SK-N-SH (cell line): ENCODE data around the gene RADIL. TPM values are rescaled to one million over a fixed set of nuclear protein-coding genes. Genes with fewer than 3 reads are reported as not detected.

Experiments
- CTCF ChIA-PET: fragments of 300-600, 350-600 bp; formaldehyde crosslinking; extraction: SDS; loops from one replicate; lab custom pipeline; 2021; lab: Yijun Ruan, JAX
- POLR2A ChIA-PET: fragments of 350-600 bp; sonication (Branson Sonifier 250); formaldehyde crosslinking; extraction: SDS; loops from one replicate; lab custom pipeline; 2020; ENCODE audit warnings: antibody characterized with exemption, inconsistent platforms; lab: Yijun Ruan, JAX
- DNase-seq: peaks from one replicate; pipeline ENCODE4 v3.0.0; 2012
- H2AFZ ChIP-seq: fragments of 200-600 bp; sonication (generic); 2 replicates; pipeline ENCODE4 v1.8.1; 2016; ENCODE audit warnings: antibody characterized with exemption, mild to moderate bottlenecking, low read depth
- H3F3A ChIP-seq: fragments of 200-600 bp; sonication (generic); replicated peaks from 2 replicates; pipeline ENCODE3; 2016; ENCODE audit warnings: antibody characterized with exemption, mild to moderate bottlenecking; ENCODE audit not compliant: insufficient read depth
- H3K27ac ChIP-seq, 2 experiments: fragments of 200-500 bp in 1 of 2; fragments of 200-600 bp in 1 of 2; sonication (Bioruptor generic) in 1 of 2; sonication (generic), shearing (Covaris generic) in 1 of 2; 2 replicates each; pipeline versions ENCODE4 v1.5.1 to v1.6.1; 2014 to 2016; ENCODE audit warnings: low read depth in 2 of 2, inconsistent platforms in 1 of 2, low read length in 1 of 2, mild to moderate bottlenecking in 1 of 2, mixed read lengths in 1 of 2
- H3K27me3 ChIP-seq: fragments of 200-600 bp; sonication (generic), shearing (Covaris generic); 2 replicates; pipeline ENCODE4 v1.6.1; 2016; ENCODE audit warnings: mixed run types; ENCODE audit not compliant: insufficient read depth
- H3K36me3 ChIP-seq, 2 experiments: fragments of 200-500 bp in 1 of 2; fragments of 200-600 bp in 1 of 2; sonication (Bioruptor generic) in 1 of 2; sonication (generic) in 1 of 2; replicated peaks in 1 of 2; 2 replicates each; pipeline versions ENCODE3 to v1.5.1; 2014 to 2016; ENCODE audit warnings: low read length in 1 of 2, mild to moderate bottlenecking in 1 of 2; ENCODE audit not compliant: insufficient read depth in 2 of 2, control insufficient read depth in 1 of 2
- H3K4me1 ChIP-seq, 2 experiments: fragments of 200-500 bp in 1 of 2; fragments of 200-600 bp in 1 of 2; sonication (Bioruptor generic) in 1 of 2; sonication (generic), shearing (Covaris generic) in 1 of 2; 2 replicates each; pipeline versions ENCODE4 v1.5.1 to v1.6.1; 2014 to 2016; ENCODE audit warnings: low read depth in 1 of 2, low read length in 1 of 2, mixed run types in 1 of 2; ENCODE audit not compliant: insufficient read depth in 2 of 2, control insufficient read depth in 1 of 2
- H3K4me2 ChIP-seq: fragments of 200-600 bp; sonication (generic), shearing (Covaris generic); 2 replicates; pipeline ENCODE4 v1.6.1; 2017; ENCODE audit warnings: mixed run types
- H3K4me3 ChIP-seq, 2 experiments: fragments of 200-500 bp in 1 of 2; fragments of 200-600 bp in 1 of 2; sonication (Bioruptor generic) in 1 of 2; sonication (generic), shearing (Covaris generic) in 1 of 2; 2 replicates each; pipeline versions ENCODE4 v1.5.1 to v1.8.1; 2014 to 2016; ENCODE audit warnings: low read depth in 2 of 2, inconsistent platforms in 1 of 2, low read length in 1 of 2, mild to moderate bottlenecking in 1 of 2, mixed read lengths in 1 of 2, moderate library complexity in 1 of 2
- H3K79me2 ChIP-seq: fragments of 200-600 bp; sonication (generic); 2 replicates; pipeline ENCODE4 v1.8.1; 2017; ENCODE audit warnings: mild to moderate bottlenecking; ENCODE audit not compliant: insufficient read depth
- H3K9ac ChIP-seq: fragments of 200-600 bp; sonication (generic); 2 replicates; pipeline ENCODE4 v1.6.1; 2017; ENCODE audit warnings: mixed run types
- H3K9me2 ChIP-seq: fragments of 200-600 bp; sonication (generic); 2 replicates; pipeline ENCODE4 v1.6.1; 2017; ENCODE audit warnings: mixed run types
- H3K9me3 ChIP-seq: fragments of 200-600 bp; sonication (generic); 2 replicates; pipeline ENCODE4 v1.6.1; 2017; ENCODE audit warnings: mixed run types, mild to moderate bottlenecking, moderate library complexity
- H4K20me1 ChIP-seq: fragments of 200-600 bp; sonication (generic); 2 replicates; pipeline ENCODE4 v1.6.1; 2017; ENCODE audit warnings: mild to moderate bottlenecking, mixed run types; ENCODE audit not compliant: insufficient read depth
- ELF1 ChIP-seq: IDR thresholded peaks from 2 replicates; pipeline ENCODE4 v1.4.0; 2012
- FOSL2 ChIP-seq: IDR thresholded peaks from 2 replicates; pipeline ENCODE4 v1.4.0; 2012; ENCODE audit warnings: low read depth, mild to moderate bottlenecking, moderate library complexity, borderline replicate concordance
- FOXJ3 ChIP-seq: sonication (generic); formaldehyde crosslinking; IDR thresholded peaks from 2 replicates; pipeline ENCODE4 v1.5.1; 2020; ENCODE audit warnings: mild to moderate bottlenecking, missing genetic modification reagents
- FOXM1 ChIP-seq: IDR thresholded peaks from 2 replicates; pipeline ENCODE4 v1.4.0; 2012; ENCODE audit warnings: low read depth, mild to moderate bottlenecking
- GATA2 ChIP-seq: sonication (generic); formaldehyde crosslinking; IDR thresholded peaks from 2 replicates; pipeline ENCODE4 v1.5.0; 2020; ENCODE audit warnings: mild to moderate bottlenecking, missing genetic modification reagents
- MAX ChIP-seq: IDR thresholded peaks from 2 replicates; pipeline ENCODE4 v1.4.0; 2012; ENCODE audit warnings: low read depth
- MEF2A ChIP-seq: IDR thresholded peaks from 2 replicates; pipeline ENCODE4 v1.4.0; 2012; ENCODE audit warnings: low read depth, borderline replicate concordance
- NRF1 ChIP-seq: IDR thresholded peaks from 2 replicates; pipeline ENCODE4 v1.6.1; 2012; ENCODE audit warnings: low read depth, mild to moderate bottlenecking, low read length
- RAD21 ChIP-seq: IDR thresholded peaks from 2 replicates; pipeline ENCODE4 v1.6.1; 2012; ENCODE audit warnings: mild to moderate bottlenecking, low read length
- RCOR1 ChIP-seq: fragments of 150-350 bp; IDR thresholded peaks from 2 replicates; pipeline ENCODE4 v1.6.1; 2017; ENCODE audit warnings: antibody characterized with exemption, low read length
- RFX5 ChIP-seq: IDR thresholded peaks from 2 replicates; pipeline ENCODE4 v1.6.1; 2012; ENCODE audit warnings: mild to moderate bottlenecking, improper control_type of control experiment, low read length
- RXRA ChIP-seq: IDR thresholded peaks from 2 replicates; pipeline ENCODE4 v1.4.0; 2012; ENCODE audit warnings: low read depth, mild to moderate bottlenecking, borderline replicate concordance
- SIN3A ChIP-seq: IDR thresholded peaks from 2 replicates; pipeline ENCODE4 v1.6.1; 2012; ENCODE audit warnings: low read depth, mild to moderate bottlenecking, low read length, moderate library complexity, borderline replicate concordance
- WGBS: methylation state at CpG from one replicate; pipeline ENCODE4 v1.1.6; 2017; ENCODE audit warnings: low lambda C conversion rate; 5-methylcytosine and 5-hydroxymethylcytosine counted together
- polyA plus RNA-seq, 3 experiments: library from polyadenylated mRNA; depleted of rRNA; stranded (reverse); fragments of >200 nt; gene quantifications; 2 replicates each; pipeline ENCODE4 v1.2.3, GENCODE V29; 2012
- TF ChIP-seq, protein P1 (sequence below): IDR thresholded peaks from 2 replicates; pipeline ENCODE4; 2012
- TF ChIP-seq, protein P2 (sequence below): fragments of 150-350 bp; IDR thresholded peaks from 2 replicates; pipeline ENCODE4 v1.6.1; 2017; ENCODE audit warnings: antibody characterized with exemption, low read length, low read depth, borderline replicate concordance

RADIL gene
- polyA plus RNA-seq, 1 of the 3 experiments (the other 2 are of a cell fraction), result 4.3 TPM

DNA sequence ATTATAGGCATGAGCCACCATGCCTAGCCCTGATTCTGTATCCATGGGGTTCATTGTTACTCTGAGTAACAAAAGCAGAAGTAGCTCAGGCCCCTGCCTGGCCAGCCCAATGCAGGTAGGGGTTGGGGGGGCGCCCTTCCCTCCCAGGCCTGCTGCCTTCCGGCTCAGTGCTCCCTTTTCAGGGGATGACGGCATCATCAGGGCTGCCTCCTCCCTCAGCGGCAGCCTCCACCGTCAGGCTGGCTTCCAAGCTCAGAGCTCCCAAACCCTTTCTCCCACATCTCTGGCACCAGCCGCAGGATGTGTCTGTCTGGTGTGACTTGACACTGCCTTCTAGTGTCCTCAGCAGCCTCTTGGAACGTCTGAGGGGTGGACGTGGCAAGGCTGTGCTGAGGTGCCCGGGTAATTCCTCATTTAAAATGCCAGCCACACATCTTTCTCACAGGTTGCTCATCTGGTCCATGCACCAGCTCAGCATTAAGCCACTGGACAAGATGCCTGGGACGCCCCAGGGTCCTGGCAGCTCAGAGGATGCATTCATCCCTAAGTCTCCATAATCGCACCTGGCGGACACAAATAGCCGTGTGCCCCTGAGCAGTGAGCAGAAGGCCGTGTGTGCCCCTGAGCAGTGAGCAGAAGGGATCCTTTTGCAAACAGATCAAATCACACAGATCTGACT, 59.9 kb downstream of the RADIL start:
- POLR2A ChIA-PET, result interaction anchor here (1.1 kb wide), 1 partner anchor 10 kb away, joined by 3 read pairs; no protein-coding TSS in a partner anchor
- H3F3A ChIP-seq, result no peaks in the 10 kb centered on the region
- CTCF ChIA-PET, result interaction anchor here (1.1 to 2.4 kb wide), 5 partner anchors 22 to 263 kb away, joined by 3 to 13 read pairs (median 5); partner anchors contain the start of gene RADIL

DNA sequence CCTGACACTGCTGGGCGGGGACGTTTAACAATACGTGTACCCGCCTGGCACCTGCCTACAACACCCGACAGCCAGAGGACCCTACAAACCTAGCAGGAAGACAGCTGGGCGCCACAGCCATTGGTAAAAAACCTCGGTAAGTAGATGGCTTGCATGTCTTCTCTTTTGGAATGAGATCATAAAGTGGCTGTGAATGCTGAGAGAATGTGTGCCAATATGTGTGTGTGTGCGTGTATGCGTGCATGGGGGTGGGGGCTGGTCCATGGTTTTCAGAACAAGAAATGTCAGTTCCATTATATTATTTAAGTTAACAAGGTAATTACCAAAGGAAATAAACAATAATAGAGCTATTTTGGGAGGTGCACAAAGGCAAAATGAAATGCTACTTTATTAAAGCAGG, 60.8 kb downstream of the RADIL start:
- 89% methylated on average over 9 of the region's 9 CpGs for WGBS
- ChIA-PET POLR2A (interaction anchor here (1.1 kb wide), 1 partner anchor 11 kb away, joined by 3 read pairs; no protein-coding TSS in a partner anchor), CTCF (interaction anchor here (1.1 to 2.4 kb wide), 5 partner anchors 23 to 264 kb away, joined by 3 to 13 read pairs (median 5); partner anchors contain the start of gene RADIL)
- Histone ChIP-seq H3K36me3 (no peaks in the 10 kb centered on the region), H3K9me3 (no peaks in the 10 kb centered on the region), H3K4me3 (no peak overlapping the region), H3F3A (no peaks in the 10 kb centered on the region), H3K9ac (no peak overlapping the region), H4K20me1 (no peaks in the 10 kb centered on the region), H3K4me1 (no peaks in the 10 kb centered on the region; a peak in 1 of 4 replicates), H3K4me2 (no peak overlapping the region), H3K79me2 (no peaks in the 10 kb centered on the region), H3K27ac (no peak overlapping the region), H3K27me3 (no peaks in the 10 kb centered on the region), H2AFZ (no peak overlapping the region), H3K9me2 (no peaks in the 10 kb centered on the region)
- TF ChIP-seq FOSL2 (no peak), RCOR1 (no peak), GATA2 (CRISPR knock-in tag) (no peak), ELF1 (no peak), FOXM1 (no peak), MAX (no peak), RXRA (no peak), SIN3A (no peak), RFX5 (no peak), RAD21 (no peak), NRF1 (no peak)
- TF ChIP-seq, protein P1, sequence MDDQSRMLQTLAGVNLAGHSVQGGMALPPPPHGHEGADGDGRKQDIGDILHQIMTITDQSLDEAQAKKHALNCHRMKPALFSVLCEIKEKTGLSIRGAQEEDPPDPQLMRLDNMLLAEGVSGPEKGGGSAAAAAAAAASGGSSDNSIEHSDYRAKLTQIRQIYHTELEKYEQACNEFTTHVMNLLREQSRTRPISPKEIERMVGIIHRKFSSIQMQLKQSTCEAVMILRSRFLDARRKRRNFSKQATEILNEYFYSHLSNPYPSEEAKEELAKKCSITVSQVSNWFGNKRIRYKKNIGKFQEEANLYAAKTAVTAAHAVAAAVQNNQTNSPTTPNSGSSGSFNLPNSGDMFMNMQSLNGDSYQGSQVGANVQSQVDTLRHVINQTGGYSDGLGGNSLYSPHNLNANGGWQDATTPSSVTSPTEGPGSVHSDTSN, result no peak
- DNase-seq, result no peak

More for the DNA sequence above, 59.9 kb downstream of the RADIL start:
- Histone ChIP-seq H3K27ac (no peak overlapping the region), H3K9me3 (no peaks in the 10 kb centered on the region), H4K20me1 (no peaks in the 10 kb centered on the region), H3K27me3 (no peaks in the 10 kb centered on the region), H3K9me2 (no peaks in the 10 kb centered on the region), H3K36me3 (no peaks in the 10 kb centered on the region), H3K79me2 (no peaks in the 10 kb centered on the region), H2AFZ (no peak overlapping the region), H3K4me3 (no peak overlapping the region), H3K9ac (no peak overlapping the region), H3K4me1 (no peaks in the 10 kb centered on the region; a peak in 1 of 4 replicates), H3K4me2 (no peak overlapping the region)
- no peak for TF ChIP-seq FOXJ3 (CRISPR knock-in tag)
- no peak for TF ChIP-seq MEF2A
- TF ChIP-seq, protein P2, sequence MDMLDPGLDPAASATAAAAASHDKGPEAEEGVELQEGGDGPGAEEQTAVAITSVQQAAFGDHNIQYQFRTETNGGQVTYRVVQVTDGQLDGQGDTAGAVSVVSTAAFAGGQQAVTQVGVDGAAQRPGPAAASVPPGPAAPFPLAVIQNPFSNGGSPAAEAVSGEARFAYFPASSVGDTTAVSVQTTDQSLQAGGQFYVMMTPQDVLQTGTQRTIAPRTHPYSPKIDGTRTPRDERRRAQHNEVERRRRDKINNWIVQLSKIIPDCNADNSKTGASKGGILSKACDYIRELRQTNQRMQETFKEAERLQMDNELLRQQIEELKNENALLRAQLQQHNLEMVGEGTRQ, result no peak
- no peak for TF ChIP-seq GATA2 (CRISPR knock-in tag)
- no peak for TF ChIP-seq RAD21
- WGBS, result 77% methylated on average over 13 of the region's 14 CpGs
- peak; percentile 22 for DNase-seq
